NCI-H345 treated with DMSO at 0.1 percent for 48 hours (cell line): Measurements from ENCODE around the gene CIAPIN1.

Experiments used
- DNase-seq: peaks from one replicate; lab custom pipeline; 2025; ENCODE audit not compliant: unreplicated experiment; lab: John Stamatoyannopoulos, UW

Gene CIAPIN1

DNA sequence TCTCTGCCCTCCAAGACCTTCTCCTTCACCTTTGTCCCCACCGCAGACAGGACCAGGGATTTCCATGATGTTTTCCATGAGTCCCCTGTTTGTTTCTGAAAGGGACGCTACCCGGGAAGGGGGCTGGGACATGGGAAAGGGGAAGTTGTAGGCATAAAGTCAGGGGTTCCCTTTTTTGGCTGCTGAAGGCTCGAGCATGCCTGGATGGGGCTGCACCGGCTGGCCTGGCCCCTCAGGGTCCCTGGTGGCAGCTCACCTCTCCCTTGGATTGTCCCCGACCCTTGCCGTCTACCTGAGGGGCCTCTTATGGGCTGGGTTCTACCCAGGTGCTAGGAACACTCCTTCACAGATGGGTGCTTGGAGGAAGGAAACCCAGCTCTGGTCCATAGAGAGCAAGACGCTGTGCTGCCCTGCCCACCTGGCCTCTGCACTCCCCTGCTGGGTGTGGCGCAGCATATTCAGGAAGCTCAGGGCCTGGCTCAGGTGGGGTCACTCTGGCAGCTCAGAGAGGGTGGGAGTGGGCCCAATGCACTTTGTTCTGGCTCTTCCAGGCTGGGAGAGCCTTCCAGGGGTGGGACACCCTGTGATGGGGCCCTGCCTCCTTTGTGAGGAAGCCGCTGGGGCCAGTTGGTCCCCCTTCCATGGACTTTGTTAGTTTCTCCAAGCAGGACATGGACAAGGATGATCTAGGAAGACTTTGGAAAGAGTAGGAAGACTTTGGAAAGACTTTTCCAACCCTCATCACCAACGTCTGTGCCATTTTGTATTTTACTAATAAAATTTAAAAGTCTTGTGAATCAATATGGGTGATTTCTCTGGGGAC, 62.7 kb downstream of the CIAPIN1 start:
- no peak for DNase-seq

DNA sequence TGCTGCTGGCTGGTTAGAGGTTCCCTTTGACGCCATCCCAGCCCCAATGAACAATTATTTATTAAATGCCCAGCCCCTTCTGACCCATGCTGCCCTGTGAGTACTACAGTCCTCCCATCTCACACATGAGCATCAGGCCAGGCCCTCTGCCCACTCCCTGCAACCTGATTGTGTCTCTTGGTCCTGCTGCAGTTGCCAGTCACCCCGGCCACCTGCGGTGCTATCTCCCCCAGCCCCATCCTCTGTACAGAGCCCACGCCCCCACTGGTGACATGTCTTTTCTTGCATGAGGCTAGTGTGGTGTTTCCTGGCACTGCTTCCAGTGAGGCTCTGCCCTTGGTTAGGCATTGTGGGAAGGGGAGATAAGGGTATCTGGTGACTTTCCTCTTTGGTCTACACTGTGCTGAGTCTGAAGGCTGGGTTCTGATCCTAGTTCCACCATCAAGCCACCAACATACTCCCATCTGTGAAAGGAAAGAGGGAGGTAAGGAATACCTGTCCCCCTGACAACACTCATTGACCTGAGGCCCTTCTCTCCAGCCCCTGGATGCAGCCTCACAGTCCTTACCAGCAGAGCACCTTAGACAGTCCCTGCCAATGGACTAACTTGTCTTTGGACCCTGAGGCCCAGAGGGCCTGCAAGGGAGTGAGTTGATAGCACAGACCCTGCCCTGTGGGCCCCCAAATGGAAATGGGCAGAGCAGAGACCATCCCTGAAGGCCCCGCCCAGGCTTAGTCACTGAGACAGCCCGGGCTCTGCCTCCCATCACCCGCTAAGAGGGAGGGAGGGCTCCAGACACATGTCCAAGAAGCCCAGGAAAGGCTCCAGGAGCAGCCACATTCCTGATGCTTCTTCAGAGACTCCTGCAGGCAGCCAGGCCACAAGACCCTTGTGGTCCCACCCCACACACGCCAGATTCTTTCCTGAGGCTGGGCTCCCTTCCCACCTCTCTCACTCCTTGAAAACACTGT, 63.6 kb downstream of the CIAPIN1 start:
- no peak for DNase-seq

DNA sequence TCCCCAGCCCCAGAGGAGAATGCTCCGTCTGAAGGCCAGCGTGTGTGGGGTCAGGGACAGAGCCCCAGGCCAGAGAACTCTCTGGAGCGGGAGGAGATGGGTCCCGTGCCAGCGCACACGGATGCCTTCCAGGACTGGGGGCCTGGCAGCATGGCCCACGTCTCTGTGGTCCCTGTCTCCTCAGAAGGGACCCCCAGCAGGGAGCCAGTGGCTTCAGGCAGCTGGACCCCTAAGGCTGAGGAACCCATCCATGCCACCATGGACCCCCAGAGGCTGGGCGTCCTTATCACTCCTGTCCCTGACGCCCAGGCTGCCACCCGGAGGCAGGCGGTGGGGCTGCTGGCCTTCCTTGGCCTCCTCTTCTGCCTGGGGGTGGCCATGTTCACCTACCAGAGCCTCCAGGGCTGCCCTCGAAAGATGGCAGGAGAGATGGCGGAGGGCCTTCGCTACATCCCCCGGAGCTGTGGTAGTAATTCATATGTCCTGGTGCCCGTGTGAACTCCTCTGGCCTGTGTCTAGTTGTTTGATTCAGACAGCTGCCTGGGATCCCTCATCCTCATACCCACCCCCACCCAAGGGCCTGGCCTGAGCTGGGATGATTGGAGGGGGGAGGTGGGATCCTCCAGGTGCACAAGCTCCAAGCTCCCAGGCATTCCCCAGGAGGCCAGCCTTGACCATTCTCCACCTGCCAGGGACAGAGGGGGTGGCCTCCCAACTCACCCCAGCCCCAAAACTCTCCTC, 64.5 kb downstream of the CIAPIN1 start:
- DNase-seq: no peak

DNA sequence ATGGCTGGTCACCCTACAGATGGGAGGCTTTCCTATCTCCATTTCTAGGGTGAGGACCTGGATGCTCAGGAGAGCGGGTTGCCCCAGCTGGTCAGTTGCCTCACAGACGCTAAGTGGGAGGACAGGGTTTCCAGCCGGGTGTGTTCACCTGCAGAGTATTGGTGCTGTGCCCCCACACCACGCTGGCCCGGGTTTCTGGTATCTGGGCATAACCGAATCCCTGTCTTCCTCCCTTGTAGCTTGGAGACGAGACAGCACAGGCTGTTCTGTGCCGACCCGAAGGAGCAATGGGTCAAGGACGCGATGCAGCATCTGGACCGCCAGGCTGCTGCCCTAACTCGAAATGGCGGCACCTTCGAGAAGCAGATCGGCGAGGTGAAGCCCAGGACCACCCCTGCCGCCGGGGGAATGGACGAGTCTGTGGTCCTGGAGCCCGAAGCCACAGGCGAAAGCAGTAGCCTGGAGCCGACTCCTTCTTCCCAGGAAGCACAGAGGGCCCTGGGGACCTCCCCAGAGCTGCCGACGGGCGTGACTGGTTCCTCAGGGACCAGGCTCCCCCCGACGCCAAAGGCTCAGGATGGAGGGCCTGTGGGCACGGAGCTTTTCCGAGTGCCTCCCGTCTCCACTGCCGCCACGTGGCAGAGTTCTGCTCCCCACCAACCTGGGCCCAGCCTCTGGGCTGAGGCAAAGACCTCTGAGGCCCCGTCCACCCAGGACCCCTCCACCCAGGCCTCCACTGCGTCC, 65.2 kb downstream of the CIAPIN1 start:
- DNase-seq: no peak

DNA sequence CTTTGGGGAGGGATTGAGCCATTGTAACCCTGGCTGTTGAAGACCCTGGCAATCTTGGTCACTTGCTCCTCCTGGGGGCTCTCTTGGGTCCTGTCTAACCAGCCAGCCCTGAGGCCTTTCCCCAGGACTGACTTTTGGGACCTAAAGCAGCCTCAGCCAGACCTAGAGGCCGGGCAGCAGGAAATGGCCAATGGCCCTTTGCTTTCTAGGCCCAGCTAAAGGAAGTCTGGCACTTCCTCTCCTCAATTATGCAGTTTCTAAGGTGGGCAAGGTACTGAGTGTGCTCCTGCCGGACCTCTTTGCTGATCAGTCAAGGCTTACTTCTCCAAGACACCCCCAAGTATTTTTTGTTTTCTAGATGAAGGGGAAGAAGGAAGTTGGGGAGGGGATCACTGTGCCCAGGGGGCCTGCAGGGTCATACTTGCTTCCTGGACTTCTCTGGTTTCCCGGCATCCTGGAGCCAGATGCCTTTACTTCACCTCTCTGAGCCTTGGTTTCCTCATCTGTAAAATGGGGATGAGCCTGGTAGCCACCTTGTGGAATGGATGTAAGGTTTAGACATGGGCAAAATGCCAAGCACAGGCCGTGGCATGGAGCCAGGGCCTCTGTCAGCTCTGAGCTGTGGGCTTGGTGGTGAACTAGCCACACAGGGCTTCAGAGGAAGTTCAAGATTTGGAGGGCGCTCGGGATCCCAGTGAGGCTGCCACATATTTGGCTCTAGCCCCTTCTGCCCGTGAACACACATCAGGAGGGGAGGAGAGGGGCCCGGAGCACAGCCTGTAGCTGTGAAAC, 66.3 kb downstream of the CIAPIN1 start:
- DNase-seq: no peak

DNA sequence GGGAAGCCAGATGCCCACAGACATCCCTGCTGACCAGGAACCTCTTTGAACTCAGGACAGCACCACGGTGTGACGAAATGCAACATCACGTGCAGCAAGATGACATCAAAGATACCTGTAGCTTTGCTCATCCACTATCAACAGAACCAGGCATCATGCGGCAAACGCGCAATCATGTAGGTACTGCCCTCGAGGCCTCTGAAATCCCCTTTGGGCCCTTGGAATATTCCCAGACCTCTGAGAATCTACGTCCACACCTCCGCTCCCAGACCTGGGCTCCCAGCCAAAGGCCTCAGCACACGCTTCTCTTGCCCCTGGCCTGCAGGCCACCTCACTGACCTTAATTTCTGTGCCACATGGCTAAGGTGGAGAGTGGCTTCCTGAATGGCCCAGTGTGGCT, 67.6 kb downstream of the CIAPIN1 start:
- DNase-seq: no peak
